GM18858 (cell line): Measurements from ENCODE around the gene C1R.

Experiments
- ATAC-seq: cut with Tn5 transposase; IDR thresholded peaks from one replicate; pipeline ENCODE4 v1.9.1; 2021; ENCODE audit not compliant: unreplicated experiment

Gene C1R

DNA sequence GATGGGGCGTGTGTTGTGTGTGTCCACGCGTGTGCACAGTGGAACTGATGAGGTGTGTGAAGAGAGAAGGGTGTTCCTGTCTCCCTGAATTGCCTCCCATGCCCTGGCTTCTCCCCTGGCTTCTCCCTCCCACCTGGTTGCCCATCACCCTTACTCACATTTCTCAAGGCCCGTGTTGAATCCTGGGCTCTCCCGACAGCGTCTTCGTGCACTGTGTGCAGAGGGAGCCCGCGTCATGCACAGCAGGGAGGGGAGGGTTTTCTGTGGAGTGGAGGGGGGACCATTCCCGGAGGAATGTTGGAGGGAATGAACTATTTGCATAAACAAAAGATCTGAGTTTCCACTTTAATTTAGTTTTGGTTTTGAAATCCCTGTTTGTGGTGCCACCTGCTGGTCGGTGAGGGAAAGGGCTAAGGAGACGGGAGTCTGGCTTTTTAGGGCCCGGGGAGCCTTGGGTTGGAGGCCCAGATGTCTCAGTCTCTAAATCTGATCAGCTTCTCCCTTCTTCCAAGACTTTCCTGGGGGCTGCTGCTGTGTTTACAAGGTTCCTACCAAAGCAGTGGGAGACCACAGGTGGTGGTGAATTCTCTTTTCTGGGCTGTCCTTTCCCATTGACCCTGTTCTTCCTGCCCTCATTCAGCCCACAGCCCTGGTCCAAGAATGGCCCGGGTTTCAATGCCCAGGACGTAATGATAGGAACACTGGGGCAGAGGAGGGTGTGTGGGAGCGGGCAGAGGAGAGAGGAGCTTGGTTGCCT is at the start of gene C1R:
TSS of gene C1R (minus strand) at position 217 of the 757 bp plus-strand sequence. CDS start at position 160, 57 bp downstream.
- no peak for ATAC-seq

DNA sequence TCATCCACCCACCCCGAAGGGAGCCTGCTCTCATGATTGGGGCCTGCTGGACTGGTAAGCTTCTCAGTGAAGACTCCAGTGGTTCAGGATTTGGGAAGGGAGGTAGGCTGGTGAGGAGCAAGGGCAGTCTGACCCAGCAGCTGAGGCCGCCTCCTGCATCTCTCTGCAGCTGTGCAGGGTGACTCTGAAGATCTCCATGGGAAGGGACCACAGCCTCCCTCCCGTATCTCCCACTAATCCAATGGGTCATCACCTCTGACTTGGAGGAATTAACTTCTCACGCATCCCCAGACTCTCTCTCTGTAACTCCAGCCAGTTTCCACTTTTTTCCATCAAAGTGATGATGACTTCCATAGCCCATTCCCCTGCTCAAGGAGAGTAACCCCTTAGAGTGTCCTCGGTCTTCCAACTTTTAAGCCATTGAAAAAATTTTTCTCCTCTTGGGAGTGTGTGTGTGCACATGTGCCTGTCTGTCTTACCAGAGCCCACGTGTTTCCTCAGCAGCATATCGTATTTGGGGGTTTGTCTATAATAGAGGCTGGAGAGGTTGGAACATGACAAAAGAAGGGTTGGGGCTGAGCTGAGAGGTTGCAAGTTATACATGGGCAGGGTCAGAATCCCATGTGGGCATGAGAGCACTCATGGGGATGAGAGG is 49.2 kb upstream of the C1R start:
- no peak for ATAC-seq

GRCh38 chr12:7139200-7139599 is 47.0 kb upstream of the C1R start:
- ATAC-seq, result no peak

DNA sequence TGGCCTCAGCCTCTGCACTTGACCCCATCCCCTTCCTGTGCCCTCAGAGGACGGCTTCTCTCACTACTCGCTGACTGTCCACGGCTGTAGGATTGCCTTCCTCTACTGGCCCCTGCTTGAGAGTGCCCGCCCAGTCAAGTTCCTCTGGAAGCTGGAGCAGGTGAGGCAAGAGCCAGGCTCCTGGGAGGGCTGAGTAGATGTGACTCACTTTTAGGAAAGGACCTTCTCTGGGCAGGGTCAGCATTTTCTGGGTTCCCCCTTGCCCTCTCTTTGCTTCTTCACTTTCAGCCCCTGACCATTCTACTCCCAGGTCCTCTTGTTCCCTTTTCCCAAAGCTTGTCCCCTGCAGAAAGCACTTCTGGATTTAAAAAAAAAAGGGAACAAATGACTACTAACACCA is 45.7 kb upstream of the C1R start:
- no peak for ATAC-seq

DNA sequence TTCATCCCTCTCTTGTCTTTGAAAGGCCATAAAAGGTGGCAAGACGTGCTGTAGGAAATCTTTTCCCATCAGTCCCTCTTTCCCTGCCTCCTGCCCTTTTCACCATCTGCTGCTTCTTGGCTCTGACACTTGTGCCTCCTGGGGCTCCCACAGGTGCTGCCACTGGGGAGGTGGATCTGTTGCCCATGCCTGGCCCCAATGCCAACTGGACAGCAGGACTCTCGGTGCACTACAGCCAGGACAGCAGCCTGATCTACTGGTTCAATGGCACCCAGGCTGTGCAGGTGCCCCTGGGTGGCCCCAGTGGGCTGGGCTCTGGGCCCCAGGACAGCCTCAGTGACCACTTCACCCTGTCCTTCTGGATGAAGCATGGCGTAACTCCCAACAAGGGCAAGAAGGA is 44.4 kb upstream of the C1R start:
- no peak for ATAC-seq

DNA sequence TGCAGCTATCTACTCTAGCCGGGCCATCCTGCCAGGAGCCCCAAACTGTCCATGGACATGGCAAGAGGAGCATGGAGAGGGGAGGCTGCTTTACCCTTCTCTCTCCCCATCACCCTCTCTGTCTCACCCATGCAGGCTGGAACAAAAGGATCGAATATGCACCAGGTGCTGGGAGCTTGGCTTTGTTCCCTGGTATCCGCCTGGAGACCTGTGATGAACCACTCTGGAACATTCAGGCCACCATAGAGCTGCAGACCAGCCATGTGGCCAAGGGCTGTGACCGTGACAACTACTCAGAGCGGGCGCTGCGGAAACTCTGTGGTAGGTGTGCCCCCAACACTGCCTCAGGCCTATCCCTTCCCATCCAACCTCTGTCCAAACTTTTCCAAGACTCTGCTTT is 43.8 kb upstream of the C1R start:
- no peak for ATAC-seq

DNA sequence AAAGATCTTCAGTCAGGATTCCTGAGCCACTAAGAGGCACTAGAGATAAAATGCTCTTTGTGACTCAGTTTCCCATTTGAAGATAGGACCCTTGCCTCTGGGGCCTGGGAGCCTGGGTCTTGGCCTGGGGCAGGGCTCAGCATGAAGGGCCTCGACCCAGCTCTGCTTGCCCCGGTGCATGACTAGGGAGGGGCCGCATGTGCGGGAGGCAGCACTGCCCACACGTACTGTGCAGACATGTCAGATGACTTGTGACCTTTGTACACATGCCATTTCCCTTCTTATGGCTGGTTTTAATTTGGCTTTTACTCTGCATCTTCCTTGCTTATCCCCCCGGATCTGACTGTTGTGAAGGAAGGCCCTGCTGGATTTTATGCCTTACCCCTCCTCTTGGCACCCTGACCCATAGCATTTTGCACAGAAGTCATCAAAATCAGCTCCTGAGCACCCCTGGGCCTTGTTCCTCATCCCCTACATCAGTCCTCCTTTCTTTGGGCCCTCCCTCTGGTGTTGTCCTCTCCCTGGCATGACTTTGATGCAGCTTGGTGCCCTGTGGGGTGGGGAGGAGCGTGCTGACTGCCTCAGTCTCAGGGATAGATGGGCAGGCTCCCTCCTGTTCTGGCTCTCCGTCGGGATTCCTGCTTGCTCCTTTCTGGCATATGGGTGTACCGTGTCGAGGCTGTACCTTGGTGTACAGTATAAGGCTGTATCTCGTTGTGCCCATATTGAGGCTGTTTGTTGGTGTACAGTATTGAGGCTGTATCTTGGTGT is 42.3 kb upstream of the C1R start:
- ATAC-seq, result no peak

DNA sequence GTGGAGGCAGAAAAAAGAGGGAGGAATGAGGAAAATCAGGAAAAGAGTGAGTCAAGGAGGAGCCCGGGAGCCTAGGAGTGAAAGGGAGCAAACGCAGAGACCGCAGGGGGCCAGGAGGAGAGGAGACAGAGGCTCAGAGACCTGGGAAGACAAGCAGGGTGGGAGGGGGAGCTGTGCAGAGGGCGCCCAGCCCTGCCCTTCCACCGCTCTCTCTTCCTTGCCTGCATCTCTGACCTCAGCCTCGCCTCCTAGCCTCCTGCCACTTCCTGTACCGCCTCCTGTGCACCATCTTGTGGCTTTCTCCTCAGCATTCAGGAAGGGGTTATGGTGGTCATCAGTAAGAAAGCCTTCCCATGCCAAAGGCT is 39.2 kb upstream of the C1R start:
- ATAC-seq, result no peak

DNA sequence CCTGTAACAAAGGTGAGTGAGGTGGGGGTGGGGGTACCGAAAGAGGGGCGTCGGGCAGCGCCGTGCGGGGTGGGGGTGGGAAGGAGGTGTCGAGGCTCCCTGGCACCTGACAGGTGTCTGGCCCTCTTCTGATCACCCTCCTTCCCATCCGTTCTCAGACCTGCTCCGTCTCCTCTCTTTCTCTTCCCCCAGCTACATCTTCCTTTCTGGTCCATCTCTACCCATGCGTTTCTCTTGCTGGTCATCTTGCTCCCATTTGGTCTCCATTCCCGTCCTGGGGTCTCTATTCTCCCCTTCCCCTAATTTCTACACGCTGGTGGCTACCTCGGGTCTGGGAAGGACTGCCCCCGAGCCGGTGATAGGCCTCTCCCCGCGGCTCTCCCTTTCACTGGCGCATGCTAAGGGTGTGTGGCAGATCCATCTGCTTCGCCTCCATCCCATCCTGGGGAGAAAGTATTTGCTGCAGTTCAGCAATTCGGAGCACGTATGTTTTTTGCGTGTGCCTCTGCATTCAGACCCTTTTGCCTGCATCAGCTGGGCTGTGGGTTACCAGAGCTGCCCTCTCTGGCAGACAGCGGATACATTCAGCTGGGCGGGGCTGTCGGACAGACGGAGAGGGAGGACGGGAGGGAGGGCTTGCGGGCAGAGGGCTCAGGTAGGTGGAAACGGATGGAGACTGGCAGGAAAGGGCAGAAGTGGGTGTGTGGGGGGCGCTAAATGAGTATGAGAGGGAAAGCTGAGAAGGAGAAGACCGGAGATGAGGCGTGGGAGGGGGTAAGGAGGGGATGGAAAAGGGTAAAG is 38.7 kb upstream of the C1R start:
- no peak for ATAC-seq

GRCh38 chr12:7129872-7130691 is 37.8 kb upstream of the C1R start, which contains the start of gene CLSTN3:
Gene CLSTN3, plus strand, starts transcription at chr12:7130371. Its CDS starts 278 bp downstream, at chr12:7130649.
- ATAC-seq, result peak; percentile 69

GRCh38 chr12:7129287-7129871 is 37.1 kb upstream of the C1R start:
- no peak for ATAC-seq

GRCh38 chr12:7128681-7129286 is 36.5 kb upstream of the C1R start, which contains the start of gene RBP5:
Gene RBP5, minus strand, starts transcription at chr12:7128889. Its CDS starts 114 bp downstream, at chr12:7128775.
- ATAC-seq, result no peak

DNA sequence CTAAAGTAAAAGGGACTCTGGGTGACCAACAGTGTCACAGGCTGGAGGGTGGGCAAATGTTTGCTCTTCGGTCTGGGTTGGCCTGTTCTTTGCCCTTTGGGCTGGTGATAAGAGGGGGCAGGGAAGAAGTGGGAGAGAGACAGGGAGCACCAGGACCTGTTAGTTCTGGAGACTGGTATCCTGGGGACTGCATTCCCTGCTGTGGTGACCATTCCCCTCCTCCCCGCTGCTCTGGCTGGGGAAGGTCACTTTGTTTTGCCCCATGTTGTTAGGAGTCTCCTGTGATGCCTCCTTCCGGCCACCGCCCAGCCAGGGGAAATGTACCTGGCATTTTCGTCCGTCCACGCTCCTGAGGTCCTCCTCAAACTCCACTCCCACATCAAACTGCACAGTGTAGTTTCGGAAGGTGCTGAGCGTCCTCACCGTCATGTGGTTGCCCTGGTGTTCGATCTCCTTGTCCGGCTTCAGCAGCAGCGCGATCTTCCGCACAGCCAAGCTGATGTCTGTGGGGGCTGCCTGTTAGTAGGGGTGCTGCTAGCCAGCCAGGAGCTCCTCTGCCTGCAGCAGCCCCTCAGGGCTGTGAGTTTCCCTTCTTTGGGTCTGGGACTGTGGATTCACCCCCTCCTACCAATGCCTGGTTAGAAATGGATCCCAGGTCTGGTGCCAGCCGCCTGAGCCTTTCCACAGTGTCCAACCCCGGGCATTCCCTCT is 35.8 kb upstream of the C1R start:
- ATAC-seq, result no peak

DNA sequence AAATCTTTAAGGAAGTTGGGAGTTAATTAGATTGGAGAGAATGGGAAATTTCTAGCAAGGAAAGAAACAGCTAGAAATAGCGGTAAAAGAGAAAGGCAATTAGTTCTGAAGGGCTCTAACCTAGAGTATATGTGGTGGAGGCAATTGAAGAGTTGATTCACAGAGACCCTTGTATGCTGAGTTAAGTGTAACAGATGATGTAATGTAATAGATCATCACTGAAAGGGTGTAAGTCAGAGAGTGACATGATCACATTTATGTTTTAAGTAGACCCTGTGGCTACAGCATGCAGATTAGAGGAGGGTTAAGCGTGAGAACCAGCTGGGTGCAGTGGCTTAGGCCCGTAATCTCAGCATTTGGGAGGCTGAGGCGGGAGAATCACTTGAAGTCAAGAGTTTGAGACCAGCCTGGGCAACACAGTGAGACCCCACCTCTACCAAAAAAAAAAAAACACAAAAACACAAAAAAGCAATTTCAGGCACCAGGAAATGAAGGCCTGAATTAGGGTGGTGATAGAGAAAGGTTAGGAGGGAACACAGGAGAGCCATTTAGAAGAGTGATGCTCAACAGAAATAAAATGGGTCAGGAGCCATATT is 33.5 kb upstream of the C1R start:
- no peak for ATAC-seq

GRCh38 chr12:7123806-7124522 is 31.7 kb upstream of the C1R start:
- no peak for ATAC-seq

GRCh38 chr12:7122811-7123769 is 30.8 kb upstream of the C1R start:
- ATAC-seq, result no peak
